Smooth muscle cell (in vitro differentiated cells): ENCODE results near the gene PLA2G6. TPM values are rescaled to one million over a fixed set of nuclear protein-coding genes. Genes with fewer than 3 reads are reported as not detected.
A peak's percentile ranks its signal among the peaks of the same experiment; 100 is the strongest.

Experiments used
- DNase-seq: peaks from one replicate; lab custom pipeline; 2025; ENCODE audit not compliant: unreplicated experiment; lab: John Stamatoyannopoulos, UW
- H2AFZ ChIP-seq: fragments of 200-600 bp; sonication (generic); 2 replicates; pipeline ENCODE4 v1.6.0; 2016; ENCODE audit warnings: antibody characterized with exemption, low read depth, mild to moderate bottlenecking
- H3F3A ChIP-seq: fragments of 200-600 bp; sonication (generic); 2 replicates; pipeline ENCODE4 v1.6.0; 2017; ENCODE audit warnings: antibody characterized with exemption, low read depth
- H3K27ac ChIP-seq: fragments of 200-600 bp; sonication (generic); 2 replicates; pipeline ENCODE4 v1.5.1; 2016; ENCODE audit warnings: low read depth, mild to moderate bottlenecking
- H3K27me3 ChIP-seq: fragments of 200-600 bp; sonication (generic); 2 replicates; pipeline ENCODE4 v1.6.1; 2016; ENCODE audit warnings: low read depth, mild to moderate bottlenecking
- H3K36me3 ChIP-seq: fragments of 200-600 bp; sonication (generic); 2 replicates; pipeline ENCODE4 v1.5.1; 2016; ENCODE audit warnings: low read depth
- H3K4me1 ChIP-seq: fragments of 200-600 bp; sonication (generic); 2 replicates; pipeline ENCODE4 v1.5.1; 2016; ENCODE audit warnings: low read depth
- H3K4me2 ChIP-seq: fragments of 200-600 bp; sonication (generic); 2 replicates; pipeline ENCODE4 v1.6.0; 2016; ENCODE audit warnings: mild to moderate bottlenecking
- H3K4me3 ChIP-seq: fragments of 200-600 bp; sonication (generic); 2 replicates; pipeline ENCODE4 v1.5.1; 2016; ENCODE audit warnings: mild to moderate bottlenecking
- H3K79me2 ChIP-seq: fragments of 200-600 bp; sonication (generic); 2 replicates; pipeline ENCODE4 v1.6.0; 2016; ENCODE audit warnings: low read depth, mild to moderate bottlenecking
- H3K9ac ChIP-seq: fragments of 200-600 bp; sonication (generic); 2 replicates; pipeline ENCODE4 v1.6.0; 2016; ENCODE audit warnings: low read depth
- H3K9me3 ChIP-seq: fragments of 200-600 bp; sonication (generic); replicated peaks from 2 replicates; pipeline ENCODE4 v1.5.1; 2016; ENCODE audit warnings: low read depth
- H4K20me1 ChIP-seq: fragments of 200-600 bp; sonication (generic); 2 replicates; pipeline ENCODE4 v1.6.0; 2016; ENCODE audit warnings: low read depth
- whole genome bisulfite sequencing: methylation state at CpG from one replicate; pipeline ENCODE4 v1.1.7; 2016; ENCODE audit warnings: low lambda C conversion rate; 5-methylcytosine and 5-hydroxymethylcytosine counted together
- polyA plus RNA-seq: library from polyadenylated mRNA; unstranded; fragments of >200 nt; fragmentation: Nextera tagmentation; extraction: Ambion mirVana; gene quantifications from 2 replicates; pipeline ENCODE4 v1.2.1, GENCODE V29; 2016
- total RNA-seq: library from RNA; depleted of rRNA; stranded (reverse); fragments of >200 nt; gene quantifications from 2 replicates; pipeline ENCODE4 v1.2.3, GENCODE V29; 2014
- TF ChIP-seq, protein P1 (sequence below): fragments of 200-600 bp; sonication (generic); IDR thresholded peaks from 2 replicates; pipeline ENCODE4 v1.5.1; 2017; ENCODE audit warnings: borderline replicate concordance, mild to moderate bottlenecking, antibody characterized with exemption; ENCODE audit not compliant: insufficient read depth, poor library complexity, severe bottlenecking

The PLA2G6 gene
- total and polyA plus RNA-seq, 2 experiments from 2014 or later, result 6.1 to 8.9 TPM

DNA sequence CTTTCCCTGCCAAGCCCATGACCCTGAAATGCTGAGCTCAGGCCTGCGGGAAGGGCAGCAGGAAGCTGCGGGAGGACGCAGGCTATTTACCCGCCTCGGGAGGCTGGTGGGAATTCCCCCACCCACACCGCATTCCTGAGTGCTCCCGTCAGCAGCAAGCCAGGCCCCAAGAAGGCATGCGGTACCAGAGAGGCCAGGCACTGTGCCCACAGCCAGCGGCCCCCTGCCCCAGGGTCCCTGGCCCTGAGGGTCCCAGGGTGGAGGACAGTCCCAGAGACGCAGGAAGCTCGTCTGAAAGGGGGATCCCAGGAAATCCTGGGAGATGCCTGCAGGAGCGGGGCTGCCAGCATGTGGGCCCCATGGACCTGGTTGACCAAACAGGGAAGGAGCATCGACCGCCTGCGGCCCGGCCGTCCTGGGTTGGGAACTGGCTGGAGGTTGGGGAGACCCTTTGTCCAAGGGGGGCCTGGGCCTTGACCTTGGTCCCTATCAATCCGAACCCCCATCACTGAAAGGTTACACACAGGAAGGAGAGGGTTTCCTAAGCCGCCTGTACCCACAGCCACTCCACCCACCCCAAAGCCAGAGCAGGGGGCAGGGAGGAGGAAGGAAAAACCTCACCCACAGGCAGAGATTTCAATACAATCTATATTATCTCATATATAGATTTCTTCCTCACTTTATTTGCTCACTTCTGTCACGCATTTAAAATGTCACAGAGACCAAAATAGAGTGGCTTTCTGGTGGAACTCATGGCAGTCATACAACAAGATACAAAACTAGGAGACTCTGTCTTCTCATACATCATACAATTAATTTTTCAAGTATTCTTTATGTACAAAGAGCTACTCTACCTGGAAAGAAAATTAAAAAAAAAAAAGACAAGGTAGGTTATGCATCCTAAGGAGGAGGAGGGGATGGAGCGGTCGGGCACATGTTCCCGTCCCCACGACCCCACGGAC lies 37.3 kb upstream of the PLA2G6 start:
- TF ChIP-seq, protein P1, sequence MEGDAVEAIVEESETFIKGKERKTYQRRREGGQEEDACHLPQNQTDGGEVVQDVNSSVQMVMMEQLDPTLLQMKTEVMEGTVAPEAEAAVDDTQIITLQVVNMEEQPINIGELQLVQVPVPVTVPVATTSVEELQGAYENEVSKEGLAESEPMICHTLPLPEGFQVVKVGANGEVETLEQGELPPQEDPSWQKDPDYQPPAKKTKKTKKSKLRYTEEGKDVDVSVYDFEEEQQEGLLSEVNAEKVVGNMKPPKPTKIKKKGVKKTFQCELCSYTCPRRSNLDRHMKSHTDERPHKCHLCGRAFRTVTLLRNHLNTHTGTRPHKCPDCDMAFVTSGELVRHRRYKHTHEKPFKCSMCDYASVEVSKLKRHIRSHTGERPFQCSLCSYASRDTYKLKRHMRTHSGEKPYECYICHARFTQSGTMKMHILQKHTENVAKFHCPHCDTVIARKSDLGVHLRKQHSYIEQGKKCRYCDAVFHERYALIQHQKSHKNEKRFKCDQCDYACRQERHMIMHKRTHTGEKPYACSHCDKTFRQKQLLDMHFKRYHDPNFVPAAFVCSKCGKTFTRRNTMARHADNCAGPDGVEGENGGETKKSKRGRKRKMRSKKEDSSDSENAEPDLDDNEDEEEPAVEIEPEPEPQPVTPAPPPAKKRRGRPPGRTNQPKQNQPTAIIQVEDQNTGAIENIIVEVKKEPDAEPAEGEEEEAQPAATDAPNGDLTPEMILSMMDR, result no peak
- peak overlapping the region; percentile 61 for H3K4me2 ChIP-seq
- H3K27me3 ChIP-seq, result no peaks in the 10 kb centered on the region
- peak overlapping the region; percentile 91 for H3K9ac ChIP-seq
- DNase-seq, result peak; percentile 72
- no peaks in the 10 kb centered on the region for H3K9me3 ChIP-seq
- H3K79me2 ChIP-seq, result no peaks in the 10 kb centered on the region
- 35% methylated on average over 24 of the region's 25 CpGs for WGBS
- H3K4me1 ChIP-seq, result peaks cover 21% of the 10 kb centered on the region
- H3K27ac ChIP-seq, result peak overlapping the region; percentile 98
- no peak overlapping the region for H2AFZ ChIP-seq
- peaks cover 12% of the 10 kb centered on the region for H4K20me1 ChIP-seq
- peaks cover 10% of the 10 kb centered on the region for H3F3A ChIP-seq
- no peak overlapping the region for H3K4me3 ChIP-seq
- no peaks in the 10 kb centered on the region for H3K36me3 ChIP-seq

DNA sequence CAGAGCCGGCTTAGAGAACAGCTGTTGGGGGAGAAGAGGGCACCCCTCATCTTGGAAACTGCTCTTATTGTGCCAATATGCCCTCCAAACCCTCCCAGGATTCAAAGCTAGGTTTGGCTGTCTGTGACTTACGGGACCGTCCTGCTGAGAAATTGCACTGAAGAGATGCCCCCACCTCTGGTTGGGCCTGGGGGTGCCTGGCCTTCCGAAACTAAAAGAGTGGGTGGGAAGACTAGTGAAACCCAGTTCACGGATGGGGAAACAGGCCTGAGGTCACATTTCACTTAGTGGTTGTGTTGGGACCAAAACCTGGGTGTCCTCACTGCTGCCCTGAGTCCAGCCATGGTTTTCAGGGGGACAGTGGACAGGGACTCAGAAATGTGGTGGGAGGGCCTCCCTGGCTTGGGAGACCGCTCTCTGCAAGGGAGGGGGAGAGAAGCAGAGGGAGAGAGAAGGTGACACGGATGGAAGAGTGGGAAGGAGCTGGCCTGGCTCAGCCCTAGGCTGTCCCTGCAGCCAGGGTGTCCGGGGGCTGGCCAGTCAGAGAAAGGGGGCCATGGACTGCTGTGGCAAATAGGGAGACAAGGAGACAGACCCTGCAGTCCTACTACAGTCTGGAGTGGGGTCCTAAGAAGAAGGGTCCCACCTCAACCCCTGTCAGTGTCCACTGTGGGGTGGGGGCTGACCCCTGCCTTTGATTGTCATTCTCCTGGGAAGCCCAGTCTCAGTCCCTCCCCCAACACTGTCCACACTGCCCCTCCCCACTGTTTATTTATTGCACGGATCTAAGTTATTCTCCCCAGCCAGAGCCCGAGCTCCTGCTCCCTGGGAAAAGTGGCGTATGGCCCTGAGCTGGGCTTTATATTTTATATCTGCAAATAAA lies 33.8 kb upstream of the PLA2G6 start:
- H3K36me3 ChIP-seq, result no peaks in the 10 kb centered on the region
- no peaks in the 10 kb centered on the region for H3K9me3 ChIP-seq
- peaks cover 48% of the 10 kb centered on the region for H4K20me1 ChIP-seq
- peak overlapping the region; percentile 24 for H3K27ac ChIP-seq
- no peaks in the 10 kb centered on the region for H3K27me3 ChIP-seq
- WGBS, result 75% methylated on average over 11 of the region's 11 CpGs
- no peak overlapping the region for H2AFZ ChIP-seq
- DNase-seq, result no peak
- peaks cover 13% of the 10 kb centered on the region for H3F3A ChIP-seq
- H3K79me2 ChIP-seq, result peaks cover 15% of the 10 kb centered on the region
- H3K4me1 ChIP-seq, result peaks cover 22% of the 10 kb centered on the region
- no peak overlapping the region for H3K4me3 ChIP-seq
- TF ChIP-seq, protein P1, result no peak
- H3K9ac ChIP-seq, result no peak overlapping the region
- peak overlapping the region; percentile 73 for H3K4me2 ChIP-seq

DNA sequence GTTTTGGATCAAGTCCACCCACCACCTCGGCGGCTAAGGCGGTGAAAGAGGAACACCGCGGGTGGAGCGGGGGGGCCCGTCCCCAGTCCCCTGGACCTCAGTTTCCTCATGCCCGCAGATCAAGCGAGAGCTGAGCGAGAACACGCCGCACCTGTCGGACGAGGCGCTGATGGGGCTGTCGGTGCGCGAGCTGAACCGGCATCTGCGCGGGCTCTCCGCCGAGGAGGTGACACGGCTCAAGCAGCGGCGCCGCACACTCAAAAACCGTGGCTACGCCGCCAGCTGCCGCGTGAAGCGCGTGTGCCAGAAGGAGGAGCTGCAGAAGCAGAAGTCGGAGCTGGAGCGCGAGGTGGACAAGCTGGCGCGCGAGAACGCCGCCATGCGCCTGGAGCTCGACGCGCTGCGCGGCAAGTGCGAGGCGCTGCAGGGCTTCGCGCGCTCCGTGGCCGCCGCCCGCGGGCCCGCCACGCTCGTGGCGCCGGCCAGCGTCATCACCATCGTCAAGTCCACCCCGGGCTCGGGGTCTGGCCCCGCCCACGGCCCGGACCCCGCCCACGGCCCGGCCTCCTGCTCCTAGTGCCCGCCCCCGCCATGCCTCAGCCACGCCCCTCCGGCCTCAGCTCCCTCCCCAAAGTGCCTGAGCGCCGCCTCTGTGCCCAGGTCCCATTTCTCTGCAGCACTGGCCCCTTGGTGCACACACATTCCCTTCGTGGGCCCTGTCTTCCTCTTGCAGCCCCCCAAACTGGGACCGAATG lies 32.8 kb upstream of the PLA2G6 start:
- 37% methylated on average over 48 of the region's 81 CpGs for WGBS
- Histone ChIP-seq H4K20me1 (peaks cover 57% of the 10 kb centered on the region), H3K9ac (no peak overlapping the region), H3K4me1 (peaks cover 20% of the 10 kb centered on the region), H3K27me3 (no peaks in the 10 kb centered on the region), H3F3A (peaks cover 13% of the 10 kb centered on the region), H2AFZ (no peak overlapping the region), H3K9me3 (no peaks in the 10 kb centered on the region), H3K79me2 (peaks cover 15% of the 10 kb centered on the region), H3K4me3 (peak overlapping the region; percentile 23), H3K27ac (peak overlapping the region; percentile 19), H3K4me2 (peak overlapping the region; percentile 73), H3K36me3 (no peaks in the 10 kb centered on the region)
- TF ChIP-seq, protein P1, result no peak
- peak; percentile 42 for DNase-seq
